ENCODE measurements around the gene GPR34.

Gene GPR34

DNA sequence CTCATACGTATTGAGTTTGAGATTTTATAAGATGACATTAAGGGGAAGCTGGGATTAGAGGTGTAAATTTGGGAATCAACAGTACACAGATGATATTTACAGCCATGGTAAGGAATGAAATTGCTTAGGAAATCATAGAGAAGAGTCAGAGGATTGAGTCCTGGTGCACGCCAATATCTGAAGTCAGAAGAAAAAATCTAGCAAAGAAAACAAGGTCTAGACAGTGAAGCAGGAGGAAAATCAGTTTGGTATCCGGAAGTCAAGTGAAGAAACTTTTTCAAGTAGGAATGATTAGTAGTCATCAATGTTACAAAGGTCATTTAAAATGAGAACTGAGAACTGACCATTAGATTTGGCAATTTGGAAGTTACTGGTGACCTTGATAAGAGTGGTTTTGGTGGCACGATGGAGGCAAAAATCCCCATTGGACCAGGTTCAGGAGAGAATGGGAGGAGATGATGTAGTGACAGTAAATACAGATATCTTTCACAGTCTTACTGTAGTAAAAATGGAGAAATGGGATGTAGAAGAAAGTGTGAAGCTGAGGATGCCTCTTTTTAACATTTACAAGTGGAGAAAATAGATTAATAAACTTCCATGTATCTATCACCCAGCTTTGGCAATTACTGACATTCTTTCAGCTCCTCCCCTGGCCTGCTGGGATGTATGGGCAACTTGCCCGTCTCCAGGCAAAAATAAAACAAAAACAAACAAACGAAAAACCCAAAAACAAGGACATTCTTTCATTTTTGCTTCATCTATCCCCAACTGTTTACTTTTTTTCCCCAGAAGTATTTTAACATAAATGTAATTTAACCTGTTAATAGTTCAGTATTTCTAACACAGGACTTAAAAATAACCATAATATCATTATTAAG is 11.4 kb upstream of the GPR34 start:
- Mint-ChIP-seq H3K27ac (peak overlapping the region; percentile 10), H3K36me3 (ENCODE audit: low read depth) (peaks cover 6% of the 10 kb centered on the region), H3K27me3 (no peaks in the 10 kb centered on the region), H3K9me3 (no peaks in the 10 kb centered on the region), H3K4me3 (no peak overlapping the region), H3K4me1 (ENCODE audit: low read depth) (peaks cover 28% of the 10 kb centered on the region)
- intact Hi-C loops (cut with micrococcal nuclease): no loop called here

DNA sequence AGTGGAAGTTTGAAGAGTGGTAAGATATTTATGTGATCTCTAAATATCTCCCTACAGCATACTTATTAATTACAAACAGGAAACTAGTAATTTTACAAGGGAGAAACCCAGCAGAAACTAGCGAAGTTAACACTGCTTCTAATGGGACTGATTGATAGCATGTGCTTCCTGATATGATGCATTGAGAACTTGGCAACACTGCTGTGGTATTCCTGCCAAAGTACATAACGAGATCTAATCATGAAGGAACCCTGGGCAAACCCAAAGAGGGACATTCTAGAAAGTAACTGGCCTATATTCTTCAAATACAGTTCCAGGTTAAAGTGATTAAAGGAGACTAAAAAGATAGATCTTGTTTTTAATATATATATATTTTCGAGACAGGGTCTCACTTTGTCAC is 4.6 kb upstream of the GPR34 start:
- Mint-ChIP-seq H3K27me3 (no peaks in the 10 kb centered on the region), H3K27ac (no peak overlapping the region), H3K9me3 (no peaks in the 10 kb centered on the region), H3K4me1 (ENCODE audit: low read depth) (peaks cover 9% of the 10 kb centered on the region), H3K36me3 (ENCODE audit: low read depth) (no peaks in the 10 kb centered on the region), H3K4me3 (no peak overlapping the region)
- intact Hi-C loops (cut with micrococcal nuclease): loop anchor here (10.0 kb wide), 1 partner anchor 51 kb away; no protein-coding TSS in a partner anchor

DNA sequence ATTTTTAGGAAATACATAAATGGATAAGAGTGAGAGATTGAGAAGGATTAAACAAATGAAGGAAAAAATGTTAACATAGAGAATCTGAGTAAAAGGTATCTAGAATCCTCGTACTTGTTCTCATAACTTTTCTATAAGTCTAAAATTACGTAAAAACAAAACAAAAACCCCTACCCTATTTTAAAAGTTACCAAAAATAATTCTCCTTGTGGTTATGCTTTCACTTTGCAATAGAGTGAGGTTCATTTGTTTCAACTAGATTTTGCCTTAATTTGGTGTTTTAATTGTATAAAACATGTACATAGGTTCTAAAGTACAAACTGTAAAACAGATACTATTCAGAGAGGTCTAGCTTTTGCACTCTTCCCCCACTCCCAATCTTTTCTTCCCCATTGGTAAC is 3.8 kb upstream of the GPR34 start:
- H3K27ac Mint-ChIP-seq: no peak overlapping the region
- H3K27me3 Mint-ChIP-seq: no peaks in the 10 kb centered on the region
- no peaks in the 10 kb centered on the region for H3K9me3 Mint-ChIP-seq
- H3K36me3 Mint-ChIP-seq (ENCODE audit: low read depth): no peaks in the 10 kb centered on the region
- no peak overlapping the region for H3K4me3 Mint-ChIP-seq
- intact Hi-C loops (cut with micrococcal nuclease): loop anchor here (10.0 kb wide), 1 partner anchor 50 kb away; no protein-coding TSS in a partner anchor
- peaks cover 9% of the 10 kb centered on the region for H3K4me1 Mint-ChIP-seq (ENCODE audit: low read depth)

DNA sequence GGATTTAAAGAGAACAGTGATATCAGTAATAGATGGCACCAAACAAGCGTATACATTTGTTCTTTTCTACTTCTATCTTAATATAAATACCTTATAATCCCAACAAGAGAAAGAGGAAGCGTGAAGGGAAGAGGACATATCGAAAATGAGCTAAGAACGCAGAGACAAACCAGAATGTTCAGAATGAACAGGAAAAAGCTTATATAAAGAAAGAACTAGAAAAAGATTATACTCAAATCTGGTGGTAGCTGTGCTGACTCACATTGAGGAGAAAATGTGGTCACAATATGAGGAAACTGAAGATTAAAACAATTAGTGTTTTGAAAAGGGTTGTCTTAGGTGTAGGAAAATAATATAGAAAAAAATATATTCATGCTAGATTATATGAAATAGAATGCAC is 2.0 kb upstream of the GPR34 start:
- Mint-ChIP-seq H3K36me3 (ENCODE audit: low read depth) (no peaks in the 10 kb centered on the region), H3K27me3 (no peaks in the 10 kb centered on the region), H3K4me1 (ENCODE audit: low read depth) (peaks cover 9% of the 10 kb centered on the region), H3K27ac (no peak overlapping the region), H3K4me3 (no peak overlapping the region), H3K9me3 (no peaks in the 10 kb centered on the region)
- intact Hi-C loops (cut with micrococcal nuclease): loop anchor here (10.0 kb wide), 1 partner anchor 48 kb away; no protein-coding TSS in a partner anchor

DNA sequence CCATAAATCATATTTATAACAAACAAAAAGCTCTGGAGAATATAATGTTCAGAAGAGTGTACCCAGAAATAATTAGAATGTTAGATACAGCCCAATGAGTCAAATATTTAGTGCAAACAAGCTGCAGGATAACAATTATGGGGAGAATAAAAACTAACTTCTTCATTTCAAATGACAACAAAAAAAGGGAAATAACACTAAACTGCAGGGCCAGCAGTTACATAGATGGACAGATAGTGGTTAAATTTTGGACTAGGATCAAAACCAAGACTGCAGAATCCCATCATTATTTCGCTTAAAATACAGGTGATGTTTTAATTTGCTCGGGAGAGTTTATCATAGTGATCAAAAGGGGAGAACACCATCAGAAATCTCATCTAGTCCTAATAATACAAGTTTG is 617 bp upstream of the GPR34 start:
- peak overlapping the region; percentile 73 for H3K27ac Mint-ChIP-seq
- H3K9me3 Mint-ChIP-seq: no peaks in the 10 kb centered on the region
- intact Hi-C loops (cut with micrococcal nuclease): loop anchor here (10.0 kb wide), 1 partner anchor 47 kb away; no protein-coding TSS in a partner anchor
- peak overlapping the region; percentile 58 for H3K4me3 Mint-ChIP-seq
- peaks cover 1% of the 10 kb centered on the region for H3K36me3 Mint-ChIP-seq (ENCODE audit: low read depth)
- H3K4me1 Mint-ChIP-seq (ENCODE audit: low read depth): peaks cover 16% of the 10 kb centered on the region
- no peaks in the 10 kb centered on the region for H3K27me3 Mint-ChIP-seq

DNA sequence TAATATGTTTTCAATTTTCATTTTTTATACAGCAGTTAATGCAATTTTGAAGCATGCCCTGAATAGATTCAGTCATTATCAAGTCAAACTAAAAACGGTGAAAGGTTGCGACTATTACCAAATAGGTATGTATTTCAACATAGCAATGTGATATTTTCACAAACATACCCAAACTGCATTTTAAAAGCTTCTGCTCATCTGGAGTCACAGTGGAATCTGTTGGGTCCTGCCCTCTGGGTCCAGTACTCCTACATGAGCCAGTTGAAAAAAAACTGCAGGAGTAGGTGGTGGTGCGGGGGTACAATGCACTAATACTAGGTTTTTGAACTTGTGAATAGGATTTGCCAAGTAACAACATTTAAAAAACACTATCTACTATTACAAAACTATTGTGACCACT is 938 bp downstream of the GPR34 start:
- intact Hi-C loops (cut with micrococcal nuclease): loop anchor here (10.0 kb wide), 1 partner anchor 45 kb away; no protein-coding TSS in a partner anchor
- peaks cover 23% of the 10 kb centered on the region for H3K4me1 Mint-ChIP-seq (ENCODE audit: low read depth)
- H3K4me3 Mint-ChIP-seq: no peak overlapping the region
- no peaks in the 10 kb centered on the region for H3K27me3 Mint-ChIP-seq
- H3K36me3 Mint-ChIP-seq (ENCODE audit: low read depth): peaks cover 8% of the 10 kb centered on the region
- no peaks in the 10 kb centered on the region for H3K9me3 Mint-ChIP-seq
- H3K27ac Mint-ChIP-seq: no peak overlapping the region

DNA sequence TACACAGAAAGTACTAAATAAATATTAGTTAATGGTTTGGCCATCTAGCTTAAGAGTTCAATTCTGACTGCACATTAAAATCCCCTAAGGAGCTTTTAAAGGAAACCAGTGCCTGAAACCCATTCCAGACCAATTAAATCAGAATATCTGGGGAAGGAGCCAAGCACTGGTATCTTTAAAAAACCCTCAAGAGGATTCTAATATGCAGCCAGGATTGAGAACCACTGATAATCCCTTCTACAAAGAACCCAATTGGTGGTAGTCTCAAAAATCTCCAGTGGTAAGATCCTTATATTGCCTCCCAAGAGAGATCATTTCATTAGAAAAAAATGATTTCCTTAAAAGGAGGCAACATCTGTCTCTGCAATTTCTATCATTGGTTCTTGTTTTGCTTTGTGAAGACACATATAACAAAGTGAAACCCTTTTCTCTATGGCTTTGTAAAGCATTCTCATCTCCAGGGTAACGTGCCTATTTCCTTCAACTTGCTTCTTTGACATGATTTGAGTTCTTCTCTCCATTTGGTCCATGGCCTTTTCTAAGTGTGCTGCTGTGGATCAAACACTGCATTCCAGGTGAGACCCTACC is 3.5 kb downstream of the GPR34 start:
- H3K4me1 Mint-ChIP-seq (ENCODE audit: low read depth): peaks cover 17% of the 10 kb centered on the region
- intact Hi-C loops (cut with micrococcal nuclease): no loop called here
- peaks cover 18% of the 10 kb centered on the region for H3K36me3 Mint-ChIP-seq (ENCODE audit: low read depth)
- no peaks in the 10 kb centered on the region for H3K9me3 Mint-ChIP-seq
- no peak overlapping the region for H3K27ac Mint-ChIP-seq
- no peaks in the 10 kb centered on the region for H3K27me3 Mint-ChIP-seq
- H3K4me3 Mint-ChIP-seq: no peak overlapping the region

DNA sequence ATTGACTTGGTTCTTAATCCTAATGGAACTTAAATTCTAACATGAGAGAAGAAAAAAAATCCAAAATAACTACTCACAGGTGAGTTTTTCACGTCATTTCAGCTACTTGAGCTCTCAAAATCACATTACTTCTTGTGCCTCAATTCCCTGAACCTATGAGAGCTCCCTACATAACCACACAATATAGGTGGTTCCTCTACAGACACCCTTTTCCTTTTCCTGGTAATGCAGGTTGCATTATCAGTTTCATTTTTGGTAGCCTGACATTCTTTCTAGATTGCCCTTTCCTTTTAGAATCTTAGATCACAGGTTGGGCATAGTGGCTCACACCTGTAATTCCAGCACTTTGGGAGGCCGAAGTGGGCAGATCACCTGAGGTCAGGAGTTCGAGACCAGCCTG is 4.3 kb downstream of the GPR34 start:
- Mint-ChIP-seq H3K4me1 (ENCODE audit: low read depth) (peaks cover 14% of the 10 kb centered on the region), H3K27ac (peak overlapping the region; percentile 41), H3K27me3 (no peaks in the 10 kb centered on the region), H3K36me3 (ENCODE audit: low read depth) (peaks cover 18% of the 10 kb centered on the region), H3K9me3 (no peaks in the 10 kb centered on the region), H3K4me3 (no peak overlapping the region)
- intact Hi-C loops (cut with micrococcal nuclease): no loop called here

DNA sequence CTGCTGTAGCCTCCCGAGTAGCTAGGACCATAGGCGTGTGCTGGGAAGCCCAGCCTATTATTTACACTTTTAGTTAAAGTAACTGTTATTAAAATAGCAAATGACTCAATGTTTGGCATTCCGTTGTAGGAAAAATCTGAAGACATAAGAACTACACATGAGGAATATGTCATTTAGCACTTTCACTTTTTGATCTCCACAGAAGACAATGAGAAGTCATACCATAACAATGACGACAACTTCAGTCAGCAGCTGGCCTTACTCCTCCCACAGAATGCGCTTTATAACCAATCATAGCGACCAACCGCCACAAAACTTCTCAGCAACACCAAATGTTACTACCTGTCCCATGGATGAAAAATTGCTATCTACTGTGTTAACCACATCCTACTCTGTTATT is 6.7 kb downstream of the GPR34 start:
- H3K27ac Mint-ChIP-seq: no peak overlapping the region
- H3K36me3 Mint-ChIP-seq (ENCODE audit: low read depth): peaks cover 18% of the 10 kb centered on the region
- no peaks in the 10 kb centered on the region for H3K9me3 Mint-ChIP-seq
- no peak overlapping the region for H3K4me3 Mint-ChIP-seq
- peaks cover 14% of the 10 kb centered on the region for H3K4me1 Mint-ChIP-seq (ENCODE audit: low read depth)
- H3K27me3 Mint-ChIP-seq: no peaks in the 10 kb centered on the region
- intact Hi-C loops (cut with micrococcal nuclease): no loop called here

DNA sequence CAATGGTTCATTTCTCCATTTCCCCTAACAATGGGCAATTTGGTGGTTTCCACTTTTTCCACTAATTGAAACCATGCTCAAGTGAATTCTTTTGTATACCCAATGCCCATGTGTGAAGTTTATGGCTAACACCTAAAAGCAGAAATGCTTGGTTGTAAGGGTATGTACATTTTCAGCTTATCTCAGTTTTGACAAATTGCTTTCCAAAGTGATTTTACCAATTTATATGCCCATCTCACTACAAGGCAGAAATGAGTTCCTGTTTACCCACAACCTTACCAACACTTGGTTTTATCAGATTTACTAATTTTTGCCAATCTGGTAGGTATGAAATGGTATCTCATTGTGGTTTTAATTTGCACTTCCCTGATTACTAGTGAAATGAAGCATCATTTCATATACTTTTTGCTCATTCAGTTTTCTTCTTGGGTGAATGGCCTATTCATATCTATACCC is 14.8 kb downstream of the GPR34 start:
- no peaks in the 10 kb centered on the region for H3K27me3 Mint-ChIP-seq
- H3K36me3 Mint-ChIP-seq (ENCODE audit: low read depth): no peaks in the 10 kb centered on the region
- intact Hi-C loops (cut with micrococcal nuclease): no loop called here
- H3K27ac Mint-ChIP-seq: no peak overlapping the region
- no peaks in the 10 kb centered on the region for H3K9me3 Mint-ChIP-seq
- no peak overlapping the region for H3K4me3 Mint-ChIP-seq
- peaks cover 30% of the 10 kb centered on the region for H3K4me1 Mint-ChIP-seq (ENCODE audit: low read depth)

DNA sequence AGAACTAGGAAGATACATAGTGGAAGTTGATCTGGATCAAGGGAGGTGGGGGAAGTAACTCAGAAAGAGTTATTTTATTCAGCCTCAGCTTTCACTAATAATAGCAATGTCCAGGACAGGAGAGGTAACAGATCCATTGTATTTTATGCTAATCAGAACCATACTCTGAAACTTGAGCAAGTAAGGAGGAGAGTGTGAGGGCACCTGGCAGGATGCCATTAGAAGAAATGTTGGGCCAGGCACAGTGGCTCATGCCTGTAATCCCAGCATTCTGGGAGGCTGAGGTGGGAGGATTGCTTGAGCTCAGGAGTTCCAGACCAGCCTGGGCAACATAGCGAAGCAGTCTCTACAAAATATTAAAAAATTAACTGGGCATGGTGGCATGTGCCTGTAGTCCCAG is 16.3 kb downstream of the GPR34 start:
- peak overlapping the region; percentile 90 for H3K27ac Mint-ChIP-seq
- H3K4me1 Mint-ChIP-seq (ENCODE audit: low read depth): peaks cover 35% of the 10 kb centered on the region
- no peaks in the 10 kb centered on the region for H3K9me3 Mint-ChIP-seq

DNA sequence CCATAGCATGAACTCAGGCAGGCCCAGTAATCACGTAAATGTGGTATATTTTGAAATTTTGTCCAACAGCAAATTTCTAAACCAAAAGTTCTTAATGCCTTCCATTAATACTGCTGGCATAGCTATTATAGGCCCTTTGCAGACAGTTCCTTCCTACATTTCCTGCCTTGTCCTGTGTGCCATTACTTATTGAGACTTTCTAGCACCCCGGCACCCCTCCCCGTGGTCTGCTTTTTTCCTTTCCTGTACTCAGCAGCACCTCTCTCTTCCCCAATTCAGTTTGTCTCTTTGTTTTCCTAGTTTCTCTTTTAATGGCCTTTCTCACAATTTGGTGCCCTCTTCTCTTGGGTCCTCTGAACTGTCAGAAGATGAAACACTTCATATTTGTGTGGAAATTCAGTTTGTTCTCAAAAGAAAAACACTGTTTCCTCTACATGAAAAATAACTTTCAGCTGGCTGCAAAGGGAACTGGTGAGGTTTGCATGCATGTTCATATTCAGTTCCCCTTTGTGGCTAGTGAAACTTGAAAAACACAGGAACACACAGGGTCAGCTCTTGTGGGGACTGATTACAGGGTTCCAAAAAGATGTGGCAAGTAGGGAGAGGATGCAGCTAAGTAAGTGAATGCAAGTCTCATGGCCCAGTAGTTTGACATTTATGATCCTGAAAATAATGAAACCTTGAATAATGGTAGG is 17.1 kb downstream of the GPR34 start:
- Mint-ChIP-seq H3K27ac (peak overlapping the region; percentile 90), H3K27me3 (no peaks in the 10 kb centered on the region), H3K4me1 (ENCODE audit: low read depth) (peaks cover 35% of the 10 kb centered on the region), H3K36me3 (ENCODE audit: low read depth) (no peaks in the 10 kb centered on the region), H3K9me3 (no peaks in the 10 kb centered on the region), H3K4me3 (peak overlapping the region; percentile 37)
- intact Hi-C loops (cut with micrococcal nuclease): loop anchor here (5.0 kb wide), 1 partner anchor 149 kb away; no protein-coding TSS in a partner anchor

More for the DNA sequence above, 16.3 kb downstream of the GPR34 start:
- Mint-ChIP-seq H3K4me3 (peak overlapping the region; percentile 23), H3K27me3 (no peaks in the 10 kb centered on the region), H3K36me3 (ENCODE audit: low read depth) (no peaks in the 10 kb centered on the region)
- intact Hi-C loops (cut with micrococcal nuclease): loop anchor here (5.0 kb wide), 1 partner anchor 148 kb away; no protein-coding TSS in a partner anchor

DNA sequence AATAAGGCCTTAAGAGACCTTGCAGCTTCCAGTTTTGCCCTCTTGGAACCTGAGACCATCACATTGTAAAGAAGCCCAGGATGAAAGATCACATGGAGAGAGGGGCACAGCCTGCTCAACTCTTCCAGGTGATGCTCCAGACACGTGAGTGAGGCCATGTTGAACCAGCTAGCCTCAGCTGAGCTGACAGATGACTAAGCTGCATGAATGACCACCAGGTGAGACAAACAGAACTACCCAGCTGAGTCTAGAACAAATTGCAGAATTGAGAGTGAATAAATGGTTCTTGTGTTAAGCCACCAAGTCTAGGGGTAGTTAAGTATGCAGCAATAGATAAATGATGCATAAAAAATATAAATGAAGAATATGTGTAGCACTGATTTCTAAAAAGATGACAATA is 18.4 kb downstream of the GPR34 start:
- H3K4me3 Mint-ChIP-seq: no peak overlapping the region
- peak overlapping the region; percentile 90 for H3K27ac Mint-ChIP-seq
- H3K27me3 Mint-ChIP-seq: no peaks in the 10 kb centered on the region
- no peaks in the 10 kb centered on the region for H3K9me3 Mint-ChIP-seq
- intact Hi-C loops (cut with micrococcal nuclease): loop anchor here (5.0 kb wide), 1 partner anchor 150 kb away; no protein-coding TSS in a partner anchor
- H3K4me1 Mint-ChIP-seq (ENCODE audit: low read depth): peaks cover 40% of the 10 kb centered on the region
- no peaks in the 10 kb centered on the region for H3K36me3 Mint-ChIP-seq (ENCODE audit: low read depth)

DNA sequence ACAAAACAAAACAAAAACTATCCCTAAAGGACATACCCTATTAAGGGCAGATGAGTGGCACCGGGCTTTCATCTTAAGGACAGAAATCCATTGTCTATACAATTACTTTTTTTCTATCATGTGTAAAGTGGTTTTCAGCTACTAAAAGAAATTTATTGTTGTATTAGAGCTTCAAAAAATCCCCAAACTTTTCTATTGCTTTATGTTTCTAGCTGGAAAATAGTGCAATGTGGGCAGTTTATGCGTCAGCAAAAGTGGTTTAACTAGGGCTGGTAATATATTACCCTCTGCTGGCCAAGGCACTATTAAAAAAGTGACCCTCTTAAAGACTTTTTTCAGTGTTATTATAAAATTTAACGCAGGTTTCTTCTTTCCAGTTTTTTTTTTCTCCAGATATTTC is 19.7 kb downstream of the GPR34 start:
- peaks cover 40% of the 10 kb centered on the region for H3K4me1 Mint-ChIP-seq (ENCODE audit: low read depth)

More for the DNA sequence above, 19.7 kb downstream of the GPR34 start:
- Mint-ChIP-seq H3K9me3 (no peaks in the 10 kb centered on the region), H3K27ac (no peak overlapping the region), H3K36me3 (ENCODE audit: low read depth) (no peaks in the 10 kb centered on the region), H3K27me3 (peaks cover 2% of the 10 kb centered on the region), H3K4me3 (no peak overlapping the region)
- intact Hi-C loops (cut with micrococcal nuclease): loop anchor here (5.0 kb wide), 1 partner anchor 151 kb away; no protein-coding TSS in a partner anchor
